Superior temporal gyrus (tissue), 1 donor: ENCODE data around the gene MICALL1.

Source experiments
- DNase-seq: peaks from one replicate; pipeline ENCODE4 v3.0.0-alpha.2; 2016; ENCODE audit errors: extremely low spot score

The MICALL1 gene

DNA sequence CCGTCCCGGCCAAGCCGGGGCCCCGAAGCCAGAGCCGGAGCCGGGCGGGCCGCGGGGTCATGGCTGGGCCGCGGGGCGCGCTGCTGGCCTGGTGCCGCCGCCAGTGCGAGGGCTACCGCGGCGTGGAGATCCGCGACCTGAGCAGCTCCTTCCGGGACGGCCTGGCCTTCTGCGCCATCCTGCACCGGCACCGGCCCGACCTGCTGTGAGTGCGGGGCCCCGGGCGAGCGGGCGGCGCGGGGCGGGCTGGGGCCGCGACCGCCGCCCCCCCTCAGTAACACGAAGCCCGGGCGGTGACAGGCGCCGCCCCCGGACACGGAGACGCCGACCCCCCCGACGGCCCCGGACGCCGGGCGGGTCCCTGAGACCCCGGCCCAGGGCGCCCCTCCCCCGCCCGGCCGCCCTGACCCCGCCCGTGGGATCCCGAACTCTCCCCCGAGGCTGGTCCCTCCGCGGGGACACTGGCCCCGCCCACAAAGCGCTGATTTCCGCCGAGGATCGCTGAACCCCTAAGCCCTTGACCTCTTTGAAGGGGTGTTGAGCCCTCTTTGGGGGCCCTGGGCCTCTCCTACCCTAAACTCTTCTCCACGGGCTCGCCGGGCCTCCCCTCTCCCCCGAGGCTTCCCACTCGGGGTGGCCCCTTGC, 389 bp downstream of the MICALL1 start:
- no peak for DNase-seq

DNA sequence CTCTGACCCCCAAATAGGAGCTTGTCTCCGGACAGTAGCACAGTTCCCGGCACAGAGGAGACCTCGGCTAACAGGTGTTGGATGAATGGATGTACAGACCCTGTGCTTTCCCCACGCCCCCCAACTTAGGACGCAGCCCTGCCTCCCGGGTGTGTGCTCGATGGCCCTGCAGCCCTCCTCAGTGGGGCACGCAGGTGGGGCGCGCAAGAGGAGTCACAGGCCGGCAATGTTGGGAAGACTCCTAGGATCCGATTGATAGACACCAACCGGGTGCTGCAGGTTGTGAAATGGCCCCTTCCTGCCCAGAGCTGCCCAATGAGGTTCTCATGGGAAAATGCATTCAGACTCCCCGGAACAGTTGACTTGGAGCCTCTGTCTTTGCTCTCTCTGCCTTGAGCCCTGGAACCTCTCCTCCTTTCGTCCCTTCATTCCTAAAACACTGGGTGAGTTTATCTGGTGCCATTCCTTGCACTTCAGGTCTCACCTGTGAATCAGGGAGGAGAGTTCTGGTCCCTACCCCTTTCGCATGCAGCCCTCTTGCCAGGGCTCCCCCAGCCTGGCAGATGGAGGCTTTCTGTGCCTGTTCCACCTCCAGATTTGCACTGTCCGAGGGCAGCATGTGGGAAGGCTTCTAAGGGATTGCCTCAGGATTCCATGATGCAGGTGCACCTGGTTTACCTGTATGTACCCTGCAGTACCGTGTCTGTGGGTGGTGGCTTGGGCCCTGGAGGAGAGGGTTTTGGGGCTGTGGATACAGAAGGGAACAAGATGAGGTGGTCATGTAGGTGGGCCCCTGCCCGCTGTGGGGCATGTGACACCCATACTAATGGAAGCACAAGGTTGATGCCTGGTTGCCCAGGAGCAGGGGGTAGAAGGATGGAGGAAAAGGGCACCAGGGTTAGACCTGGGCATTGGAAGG, 1.2 kb downstream of the MICALL1 start:
- DNase-seq = no peak

- DNase-seq = no peak
These were observed 3.7 kb downstream of the MICALL1 start for GRCh38 chr22:37909766-37910165.

DNA sequence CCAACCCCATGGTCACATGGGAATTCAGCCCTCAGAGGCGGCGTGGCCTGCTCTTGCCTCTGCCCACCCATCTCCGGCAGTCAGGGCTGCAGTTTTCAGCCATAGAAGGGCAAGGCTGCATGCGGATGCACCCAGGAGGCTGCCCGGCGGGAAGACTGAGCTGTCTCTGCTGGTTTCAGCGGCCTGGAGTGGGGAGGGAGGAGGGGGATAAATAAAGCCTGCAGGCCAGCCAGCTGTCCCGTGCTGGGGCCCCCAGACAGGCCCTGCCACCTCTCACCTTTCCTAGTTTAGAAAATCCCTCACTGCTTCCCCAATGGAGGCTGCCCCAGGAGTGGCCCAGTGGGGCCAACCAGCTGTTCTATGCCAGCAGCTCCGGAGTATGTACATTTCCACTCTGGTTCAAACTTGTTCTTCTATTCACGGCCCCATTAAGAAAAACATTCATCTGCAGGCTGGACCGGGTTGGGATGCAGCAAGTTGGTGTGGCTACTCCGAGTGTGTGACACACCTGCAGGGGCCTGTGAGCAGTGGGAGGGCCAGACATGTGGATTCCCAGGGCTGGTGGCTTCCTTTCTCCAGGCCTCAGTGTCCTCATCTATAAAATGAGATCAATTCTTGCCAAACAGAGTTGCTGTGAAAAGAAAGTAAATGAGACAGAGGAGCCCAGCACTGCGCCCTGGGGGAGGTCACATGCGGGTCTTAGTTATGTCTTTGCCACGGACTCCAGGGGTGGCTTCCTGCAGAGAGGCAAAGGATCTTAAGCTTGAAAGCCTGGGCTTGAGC, 5.0 kb downstream of the MICALL1 start:
- DNase-seq = no peak

GRCh38 chr22:37911697-37912096, 5.6 kb downstream of the MICALL1 start:
- no peak for DNase-seq

DNA sequence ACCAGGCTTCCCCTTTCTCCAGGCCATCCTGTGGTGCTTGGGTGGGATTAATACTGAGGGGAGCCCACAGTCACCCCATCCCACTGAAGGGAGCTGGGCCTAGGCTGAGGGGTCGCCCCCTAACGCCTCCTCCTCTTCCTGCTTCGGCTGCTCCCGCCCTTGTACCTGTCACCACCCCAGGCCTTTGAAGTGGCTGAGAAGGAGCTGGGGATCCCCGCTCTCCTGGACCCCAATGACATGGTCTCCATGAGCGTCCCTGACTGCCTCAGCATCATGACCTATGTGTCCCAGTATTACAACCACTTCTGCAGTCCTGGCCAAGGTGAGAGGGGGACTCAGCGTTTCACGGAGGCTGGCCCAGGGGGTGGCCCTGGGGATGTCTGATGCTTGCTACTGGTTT, 6.1 kb downstream of the MICALL1 start:
- no peak for DNase-seq

- no peak for DNase-seq
These were observed 7.2 kb downstream of the MICALL1 start for GRCh38 chr22:37913233-37913721.

DNA sequence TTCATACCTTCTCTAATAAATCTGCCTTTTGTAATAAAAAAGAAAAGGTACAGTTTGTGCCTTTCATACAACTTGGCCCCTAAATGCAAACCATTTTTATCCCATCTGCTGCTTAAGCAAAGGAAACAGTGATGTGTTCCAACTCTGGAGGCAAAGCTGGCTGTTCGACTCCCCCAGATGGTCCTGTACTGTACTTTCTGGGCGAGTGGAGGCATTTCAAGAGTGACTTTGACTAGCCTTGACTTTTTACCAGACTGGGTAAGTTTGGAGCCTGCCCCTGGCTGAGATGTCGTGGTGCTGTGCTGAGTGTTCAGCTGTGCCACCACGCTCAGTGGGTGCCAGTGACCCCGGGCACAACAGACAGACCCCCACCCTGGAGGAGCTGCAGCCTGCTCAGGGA, 10.2 kb downstream of the MICALL1 start:
- DNase-seq = no peak

GRCh38 chr22:37917874-37918548, 11.9 kb downstream of the MICALL1 start:
- no peak for DNase-seq

- DNase-seq = no peak
These were observed 12.6 kb downstream of the MICALL1 start for GRCh38 chr22:37918580-37919270.

DNA sequence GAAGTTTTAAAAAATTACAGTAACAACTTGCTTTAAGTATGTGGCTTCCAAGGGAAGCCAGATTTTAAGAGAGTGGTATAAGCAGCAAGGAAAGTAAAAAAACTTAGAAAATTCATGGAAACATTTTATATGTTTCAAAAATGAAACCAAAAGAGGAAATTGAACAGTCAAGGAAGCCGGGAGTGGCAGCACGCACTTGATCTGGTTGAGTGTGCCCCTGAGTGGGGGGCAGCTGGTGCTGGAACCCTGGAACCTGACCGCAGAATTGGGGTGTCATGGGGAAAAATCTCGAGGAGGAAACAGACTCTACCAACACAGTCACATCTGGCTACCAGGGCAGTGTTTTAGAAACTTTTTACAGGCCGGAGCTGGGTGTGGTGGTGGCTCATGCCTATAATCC, 14.0 kb downstream of the MICALL1 start:
- no peak for DNase-seq

- DNase-seq = no peak
These were observed 16.1 kb downstream of the MICALL1 start for GRCh38 chr22:37922191-37922590.

DNA sequence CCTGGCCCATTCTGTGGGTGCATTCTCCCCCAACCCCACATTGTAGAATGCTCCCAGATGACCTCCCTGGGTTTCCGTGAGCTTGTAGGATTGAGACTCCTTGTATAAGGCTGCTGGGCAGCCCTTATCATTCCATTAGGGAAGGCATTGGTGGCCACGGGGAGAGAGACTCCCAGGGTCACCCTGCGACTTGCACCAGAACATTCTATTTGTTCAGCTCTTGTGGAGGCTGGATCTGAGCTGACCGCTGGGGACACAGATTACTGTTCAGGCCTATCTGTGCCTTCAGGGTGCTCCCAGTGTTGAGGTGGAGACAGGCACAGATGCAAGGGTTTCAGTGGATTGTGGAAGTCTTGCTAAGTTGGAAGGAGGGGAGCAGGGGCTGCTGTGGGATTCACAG, 17.8 kb downstream of the MICALL1 start:
- no peak for DNase-seq

GRCh38 chr22:37924386-37925065, 18.4 kb downstream of the MICALL1 start:
- DNase-seq = no peak

- no peak for DNase-seq
These were observed 19.2 kb downstream of the MICALL1 start for GRCh38 chr22:37925330-37925729.

- no peak for DNase-seq
These were observed 19.7 kb downstream of the MICALL1 start for GRCh38 chr22:37925767-37926166.

DNA sequence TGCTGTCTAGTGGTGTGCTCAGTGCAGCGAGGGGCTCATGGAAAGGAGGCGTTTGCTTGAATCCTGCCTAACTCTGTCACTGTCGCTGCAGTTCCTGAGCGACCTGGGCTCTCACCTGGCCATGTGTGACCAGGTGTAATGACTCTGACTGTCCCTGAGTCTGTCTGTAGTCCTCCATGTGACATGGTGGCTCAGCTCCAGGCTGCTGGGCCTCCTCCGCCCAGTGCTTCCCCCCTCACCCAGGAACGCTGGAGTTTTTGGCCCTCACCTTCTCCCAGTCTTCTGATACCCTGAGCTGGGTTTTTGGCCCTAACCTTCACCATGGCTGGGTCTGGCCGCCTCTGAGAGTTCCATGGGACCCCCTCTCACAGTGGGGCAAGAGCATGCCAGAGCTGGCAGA, 20.3 kb downstream of the MICALL1 start:
- DNase-seq = no peak

GRCh38 chr22:37926771-37927636, 20.9 kb downstream of the MICALL1 start:
- DNase-seq = no peak

GRCh38 chr22:37927637-37927936, 21.5 kb downstream of the MICALL1 start:
- DNase-seq = no peak

DNA sequence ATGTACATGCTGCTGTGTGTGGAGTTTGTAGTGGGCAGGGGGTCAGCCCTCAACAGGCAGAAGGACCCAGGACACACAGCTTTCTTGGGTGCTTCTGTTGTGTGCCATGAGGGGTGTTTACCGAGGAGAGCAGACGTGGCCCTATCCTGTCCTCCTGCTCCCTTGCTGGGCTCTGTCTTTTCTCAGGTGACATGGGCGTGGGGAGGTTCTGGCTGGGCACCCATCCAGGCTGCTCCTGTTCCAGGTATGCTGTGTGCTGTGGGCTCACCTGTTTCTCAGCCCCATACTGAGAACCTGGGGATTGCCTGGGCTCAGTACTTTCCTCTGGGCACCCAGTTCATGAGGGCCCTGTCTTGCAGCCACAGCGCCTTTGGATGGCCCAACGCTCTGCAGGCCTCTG, 23.3 kb downstream of the MICALL1 start:
- DNase-seq = no peak
